Activated CD4-positive, alpha-beta memory T cell treated with anti-CD3 and anti-CD28 coated beads for 36 hours (primary cell): ENCODE measurements around the gene PYCR2. TPM values are rescaled to one million over a fixed set of nuclear protein-coding genes. Genes with fewer than 3 reads are reported as not detected.

Source experiments
- CTCF ChIA-PET: fragments of 350-600 bp; sonication (Branson Sonifier 250); formaldehyde crosslinking; loops from one replicate; lab custom pipeline; 2021; ENCODE audit warnings: antibody characterized with exemption, inconsistent platforms; lab: Charles Lee
- POLR2A ChIA-PET: fragments of 350-600 bp; sonication (Branson Sonifier 250); formaldehyde crosslinking; loops from one replicate; lab custom pipeline; 2021; ENCODE audit warnings: antibody characterized with exemption; lab: Charles Lee
- DNase-seq: peaks from one replicate; pipeline ENCODE4 v3.0.0-alpha.2; 2020
- H3K27ac Mint-ChIP-seq: one replicate; pipeline ENCODE4 v1.8.0; 2021; ENCODE audit warnings: mixed read lengths
- H3K27me3 Mint-ChIP-seq: one replicate; pipeline ENCODE4 v1.8.0; 2021; ENCODE audit warnings: mixed read lengths
- H3K36me3 Mint-ChIP-seq: one replicate; pipeline ENCODE4 v1.8.0; 2021; ENCODE audit warnings: mixed read lengths
- H3K4me1 Mint-ChIP-seq: one replicate; pipeline ENCODE4 v1.8.0; 2021; ENCODE audit warnings: low read depth, mixed read lengths
- H3K4me3 Mint-ChIP-seq: one replicate; pipeline ENCODE4 v1.8.0; 2021; ENCODE audit warnings: mild to moderate bottlenecking, mixed read lengths
- H3K9me3 Mint-ChIP-seq: one replicate; pipeline ENCODE4 v1.8.0; 2021; ENCODE audit warnings: mixed read lengths
- intact Hi-C: fragments of 100-400 bp; cut with micrococcal nuclease; formaldehyde crosslinking; loops from one replicate; pipeline ENCODE4 v1.15.1; 2023
- total RNA-seq, 2 experiments: library from RNA; stranded (reverse); gene quantifications; one replicate each; pipeline ENCODE4 v1.2.3, GENCODE V29; 2021

PYCR2 gene
- total RNA-seq, 2 experiments from 2014 or later: 127 TPM

DNA sequence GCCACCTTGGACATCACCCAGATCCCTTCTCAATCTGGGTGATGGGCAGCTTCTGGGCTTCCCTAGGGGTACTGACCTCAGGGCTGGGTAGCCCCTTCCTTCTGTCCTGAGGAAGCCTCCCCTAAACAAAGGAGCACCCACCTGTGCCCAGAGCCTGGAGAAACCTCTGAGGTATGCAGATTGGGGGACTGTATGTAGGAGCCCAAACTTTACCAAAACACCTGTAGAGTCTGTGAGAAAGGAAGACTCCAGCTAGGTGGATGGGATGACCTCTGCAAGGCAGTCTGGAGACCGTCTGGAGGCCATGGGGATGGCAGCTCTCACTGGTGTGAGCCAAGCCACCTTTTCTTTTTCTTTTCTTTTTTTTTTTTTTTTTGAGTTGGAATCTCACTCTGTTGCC is 30.7 kb upstream of the PYCR2 start:
- Mint-ChIP-seq H3K4me1 (no peaks in the 10 kb centered on the region), H3K27me3 (peaks cover 12% of the 10 kb centered on the region), H3K36me3 (no peaks in the 10 kb centered on the region), H3K4me3 (no peak overlapping the region), H3K9me3 (no peaks in the 10 kb centered on the region), H3K27ac (no peak overlapping the region)
- CTCF ChIA-PET: interaction anchor here (0.5 to 1.3 kb wide), 3 partner anchors 19 to 283 kb away, joined by 3 read pairs; no protein-coding TSS in a partner anchor
- no peak for DNase-seq
- POLR2A ChIA-PET: no interaction called here
- intact Hi-C loops: no loop called here

DNA sequence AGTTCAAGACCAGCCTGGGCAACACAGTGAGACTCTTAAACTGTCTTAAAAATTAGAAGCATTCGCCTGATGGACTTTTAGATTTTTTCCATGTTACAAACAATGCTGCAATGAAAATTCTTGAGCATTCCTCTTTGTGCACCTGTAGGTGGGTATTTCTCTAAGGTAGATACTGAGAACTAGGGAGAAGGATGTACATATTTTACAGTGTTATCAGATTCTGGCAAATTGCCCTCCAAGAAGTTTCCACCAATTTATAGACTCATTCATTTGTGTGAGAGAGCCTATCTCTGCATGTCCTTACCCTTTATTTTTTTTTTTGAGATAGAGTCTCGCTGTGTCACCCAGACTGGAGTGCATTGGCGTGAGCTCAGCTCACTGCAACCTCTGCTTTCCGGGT is 29.3 kb upstream of the PYCR2 start:
- H3K27me3 Mint-ChIP-seq: peaks cover 13% of the 10 kb centered on the region
- ChIA-PET CTCF (no interaction called here), POLR2A (no interaction called here)
- H3K4me1 Mint-ChIP-seq: no peaks in the 10 kb centered on the region
- no peak overlapping the region for H3K4me3 Mint-ChIP-seq
- H3K36me3 Mint-ChIP-seq: no peaks in the 10 kb centered on the region
- no peak for DNase-seq
- intact Hi-C loops: no loop called here
- no peak overlapping the region for H3K27ac Mint-ChIP-seq
- no peaks in the 10 kb centered on the region for H3K9me3 Mint-ChIP-seq

DNA sequence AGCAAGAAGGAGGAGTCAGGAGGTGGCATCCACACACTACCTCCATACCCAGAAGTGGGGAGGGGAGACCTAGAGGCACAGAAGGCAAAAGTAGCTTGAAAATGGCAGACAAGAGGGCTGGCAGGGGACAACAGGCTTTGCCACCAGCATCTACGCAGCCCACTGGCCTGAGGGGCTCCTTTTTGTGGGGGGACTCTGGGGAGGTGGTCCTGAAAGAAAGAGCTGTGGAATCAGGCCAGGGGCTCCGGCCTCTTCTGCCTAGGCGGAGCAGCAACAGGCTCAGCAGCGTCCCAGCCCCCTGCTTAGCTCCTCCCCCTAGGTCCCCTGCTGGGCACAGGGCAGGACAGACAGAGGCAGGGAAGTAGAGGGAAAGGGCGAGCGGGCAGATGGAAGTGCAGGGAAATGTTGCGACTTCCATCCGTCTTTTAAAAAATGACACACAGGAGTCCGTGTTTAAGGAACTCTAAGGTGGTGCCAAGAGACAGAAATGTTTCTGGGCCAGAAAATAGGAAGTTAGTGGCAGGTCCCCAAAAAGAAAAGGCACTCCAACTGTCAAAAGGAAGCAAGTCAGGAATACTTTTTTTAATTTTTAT is 27.0 kb upstream of the PYCR2 start:
- DNase-seq: no peak
- H3K27ac Mint-ChIP-seq: no peak overlapping the region
- H3K4me3 Mint-ChIP-seq: no peak overlapping the region
- no peaks in the 10 kb centered on the region for H3K36me3 Mint-ChIP-seq
- H3K4me1 Mint-ChIP-seq: no peaks in the 10 kb centered on the region
- H3K27me3 Mint-ChIP-seq: peaks cover 13% of the 10 kb centered on the region
- intact Hi-C loops: no loop called here
- CTCF ChIA-PET: interaction anchor here (1.0 kb wide), 1 partner anchor 11 kb away, joined by 4 read pairs; no protein-coding TSS in a partner anchor
- POLR2A ChIA-PET: no interaction called here
- no peaks in the 10 kb centered on the region for H3K9me3 Mint-ChIP-seq

DNA sequence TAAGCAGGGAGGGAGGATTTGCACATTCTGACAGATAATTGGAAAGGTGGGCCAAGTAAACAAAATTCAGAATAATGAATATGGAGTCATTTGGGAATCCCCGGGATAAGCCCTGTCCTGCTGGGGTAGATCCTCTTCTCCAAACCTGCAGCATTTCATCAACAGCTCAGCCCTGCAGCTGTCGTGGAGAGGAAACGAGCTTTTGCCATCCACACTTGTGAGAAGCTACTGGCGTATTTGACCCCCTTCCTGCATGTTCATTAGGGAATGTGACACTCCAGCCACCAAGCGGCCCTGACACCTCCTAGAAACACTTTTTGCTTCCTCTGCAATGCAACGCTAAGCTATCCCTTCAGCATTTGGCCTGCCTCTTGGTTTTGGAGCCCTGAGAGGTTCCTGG is 25.0 kb upstream of the PYCR2 start:
- Mint-ChIP-seq H3K27ac (no peak overlapping the region), H3K4me1 (peaks cover 7% of the 10 kb centered on the region), H3K9me3 (no peaks in the 10 kb centered on the region), H3K27me3 (peaks cover 11% of the 10 kb centered on the region), H3K4me3 (no peak overlapping the region), H3K36me3 (no peaks in the 10 kb centered on the region)
- intact Hi-C loops: no loop called here
- ChIA-PET CTCF (interaction anchor here (0.8 kb wide), 1 partner anchor 13 kb away, joined by 3 read pairs; no protein-coding TSS in a partner anchor), POLR2A (no interaction called here)
- DNase-seq: no peak

DNA sequence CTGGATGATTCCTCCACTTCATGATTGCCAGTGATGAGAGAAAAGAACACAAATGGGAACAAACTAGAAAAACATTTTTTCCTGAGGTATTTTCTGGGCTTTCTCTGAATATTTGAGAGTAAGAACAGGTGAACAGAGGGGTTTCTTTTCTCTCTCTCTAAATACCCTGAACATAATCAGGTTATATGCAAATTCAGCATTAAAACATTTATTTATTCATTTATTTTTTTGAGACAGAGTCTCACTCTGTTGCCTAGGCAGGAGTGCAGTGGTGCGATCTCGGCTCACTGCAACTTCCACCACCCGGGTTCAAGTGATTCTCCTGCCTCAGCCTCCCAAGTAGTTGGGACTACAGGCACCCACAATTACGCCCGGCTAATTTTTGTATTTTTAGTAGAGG is 22.8 kb upstream of the PYCR2 start:
- ChIA-PET CTCF (interaction anchor here (1.3 kb wide), 1 partner anchor 15 kb away, joined by 3 read pairs; no protein-coding TSS in a partner anchor), POLR2A (interaction anchor here (1.0 kb wide), 1 partner anchor 18 kb away, joined by 3 read pairs; no protein-coding TSS in a partner anchor)
- H3K27ac Mint-ChIP-seq: no peak overlapping the region
- H3K4me3 Mint-ChIP-seq: no peak overlapping the region
- H3K36me3 Mint-ChIP-seq: no peaks in the 10 kb centered on the region
- no peaks in the 10 kb centered on the region for H3K9me3 Mint-ChIP-seq
- peaks cover 11% of the 10 kb centered on the region for H3K27me3 Mint-ChIP-seq
- DNase-seq: no peak
- intact Hi-C loops: no loop called here
- H3K4me1 Mint-ChIP-seq: peaks cover 7% of the 10 kb centered on the region

GRCh38 chr1:225946082-225946620 is 22.1 kb upstream of the PYCR2 start:
- peaks cover 6% of the 10 kb centered on the region for H3K27me3 Mint-ChIP-seq
- H3K9me3 Mint-ChIP-seq: no peaks in the 10 kb centered on the region
- no peak overlapping the region for H3K4me3 Mint-ChIP-seq
- DNase-seq: no peak
- ChIA-PET POLR2A (interaction anchor here (1.0 kb wide), 1 partner anchor 17 kb away, joined by 3 read pairs; no protein-coding TSS in a partner anchor), CTCF (interaction anchor here (1.3 kb wide), 1 partner anchor 15 kb away, joined by 3 read pairs; no protein-coding TSS in a partner anchor)
- peaks cover 7% of the 10 kb centered on the region for H3K4me1 Mint-ChIP-seq
- H3K36me3 Mint-ChIP-seq: no peaks in the 10 kb centered on the region
- H3K27ac Mint-ChIP-seq: no peak overlapping the region
- intact Hi-C loops: no loop called here

DNA sequence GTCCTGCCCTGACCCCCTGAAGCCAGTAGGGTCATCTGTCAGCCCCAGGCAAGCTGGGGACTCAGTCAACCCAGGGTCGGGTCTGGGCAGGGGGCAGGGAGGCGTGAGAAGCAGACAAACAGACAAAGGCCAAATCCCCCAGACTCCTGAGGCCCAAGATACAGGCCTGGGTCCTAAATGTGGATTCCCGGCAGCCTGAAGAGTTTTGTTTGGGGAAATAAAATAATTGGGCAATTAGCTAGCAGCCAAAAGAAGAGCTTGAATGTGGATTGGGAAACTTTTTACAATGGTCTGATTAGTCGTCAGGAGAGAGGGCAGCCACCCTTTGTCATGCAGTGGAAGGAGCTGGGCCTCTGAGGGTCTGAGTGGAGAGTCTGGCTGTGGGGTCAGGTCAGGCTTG is 21.5 kb upstream of the PYCR2 start:
- POLR2A ChIA-PET: no interaction called here
- Mint-ChIP-seq H3K27me3 (peaks cover 2% of the 10 kb centered on the region), H3K4me1 (peaks cover 7% of the 10 kb centered on the region), H3K27ac (no peak overlapping the region), H3K9me3 (no peaks in the 10 kb centered on the region), H3K36me3 (no peaks in the 10 kb centered on the region), H3K4me3 (no peak overlapping the region)
- intact Hi-C loops: no loop called here
- CTCF ChIA-PET: interaction anchor here (1.6 kb wide), 1 partner anchor 16 kb away, joined by 4 read pairs; no protein-coding TSS in a partner anchor
- DNase-seq: no peak

DNA sequence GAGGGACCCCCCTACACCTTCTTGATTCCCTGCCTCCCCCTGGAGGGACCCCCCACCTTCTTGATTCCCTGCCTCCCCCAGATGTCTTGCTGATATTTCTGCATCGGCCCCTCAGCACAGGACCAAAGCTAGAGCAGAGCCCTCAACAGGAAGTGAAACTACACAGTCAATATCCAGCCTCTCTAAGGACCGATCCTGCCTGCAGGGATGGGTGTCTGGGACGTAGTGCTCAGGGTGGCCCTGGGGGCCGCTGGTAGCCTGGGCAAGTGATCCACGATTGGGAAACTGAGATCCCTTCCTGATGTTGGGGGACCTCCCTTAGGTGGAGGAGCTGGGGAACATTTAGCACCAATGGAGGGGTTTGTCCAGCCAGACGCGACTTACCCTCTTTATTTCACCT is 20.9 kb upstream of the PYCR2 start:
- no peaks in the 10 kb centered on the region for H3K36me3 Mint-ChIP-seq
- peaks cover 7% of the 10 kb centered on the region for H3K4me1 Mint-ChIP-seq
- intact Hi-C loops: no loop called here
- H3K27ac Mint-ChIP-seq: no peak overlapping the region
- no peak overlapping the region for H3K4me3 Mint-ChIP-seq
- CTCF ChIA-PET: interaction anchor here (1.6 kb wide), 1 partner anchor 17 kb away, joined by 4 read pairs; no protein-coding TSS in a partner anchor
- peaks cover 4% of the 10 kb centered on the region for H3K27me3 Mint-ChIP-seq
- POLR2A ChIA-PET: interaction anchor here (1.4 kb wide), 1 partner anchor 20 kb away, joined by 3 read pairs; the partner anchor contains the start of gene PYCR2
- H3K9me3 Mint-ChIP-seq: no peaks in the 10 kb centered on the region
- no peak for DNase-seq

- Mint-ChIP-seq H3K4me3 (no peak overlapping the region), H3K27ac (no peak overlapping the region)
Measured at GRCh38 chr1:225944387-225944786, 20.3 kb upstream of the PYCR2 start.

GRCh38 chr1:225943582-225943981 is 19.5 kb upstream of the PYCR2 start:
- ChIA-PET CTCF (interaction anchor here (0.6 kb wide), 1 partner anchor 165 kb away, joined by 3 read pairs; no protein-coding TSS in a partner anchor), POLR2A (no interaction called here)
- intact Hi-C loops: no loop called here
- no peak for DNase-seq
- Mint-ChIP-seq H3K27me3 (peaks cover 3% of the 10 kb centered on the region), H3K4me1 (peaks cover 7% of the 10 kb centered on the region), H3K36me3 (no peaks in the 10 kb centered on the region), H3K4me3 (no peak overlapping the region), H3K27ac (no peak overlapping the region), H3K9me3 (no peaks in the 10 kb centered on the region)

More at GRCh38 chr1:225944387-225944786, 20.3 kb upstream of the PYCR2 start:
- ChIA-PET POLR2A (interaction anchor here (1.4 kb wide), 1 partner anchor 20 kb away, joined by 3 read pairs; the partner anchor contains the start of gene PYCR2), CTCF (interaction anchor here (1.6 kb wide), 1 partner anchor 17 kb away, joined by 4 read pairs; no protein-coding TSS in a partner anchor)
- intact Hi-C loops: no loop called here
- no peaks in the 10 kb centered on the region for H3K9me3 Mint-ChIP-seq
- peaks cover 4% of the 10 kb centered on the region for H3K27me3 Mint-ChIP-seq
- H3K4me1 Mint-ChIP-seq: peaks cover 7% of the 10 kb centered on the region
- no peaks in the 10 kb centered on the region for H3K36me3 Mint-ChIP-seq
- DNase-seq: no peak

GRCh38 chr1:225942574-225942973 is 18.5 kb upstream of the PYCR2 start:
- no peak overlapping the region for H3K4me3 Mint-ChIP-seq
- H3K36me3 Mint-ChIP-seq: no peaks in the 10 kb centered on the region
- no peaks in the 10 kb centered on the region for H3K9me3 Mint-ChIP-seq
- intact Hi-C loops: no loop called here
- H3K27ac Mint-ChIP-seq: no peak overlapping the region
- H3K4me1 Mint-ChIP-seq: peaks cover 7% of the 10 kb centered on the region
- POLR2A ChIA-PET: interaction anchor here (0.7 kb wide), 1 partner anchor 188 kb away, joined by 4 read pairs; no protein-coding TSS in a partner anchor
- CTCF ChIA-PET: interaction anchor here (0.7 kb wide), 1 partner anchor 30 kb away, joined by 3 read pairs; no protein-coding TSS in a partner anchor
- peaks cover 3% of the 10 kb centered on the region for H3K27me3 Mint-ChIP-seq
- no peak for DNase-seq

- Mint-ChIP-seq H3K27ac (no peak overlapping the region), H3K9me3 (no peaks in the 10 kb centered on the region), H3K4me3 (no peak overlapping the region), H3K27me3 (peaks cover 3% of the 10 kb centered on the region), H3K4me1 (peaks cover 7% of the 10 kb centered on the region), H3K36me3 (no peaks in the 10 kb centered on the region)
- ChIA-PET POLR2A (no interaction called here), CTCF (no interaction called here)
- intact Hi-C loops: no loop called here
- DNase-seq: no peak
Measured at GRCh38 chr1:225941942-225942222, 17.8 kb upstream of the PYCR2 start.
